Activated T-helper 1 cell treated with anti-CD3 and anti-CD28 coated beads, Interleukin-12 subunit alpha, Interleukin-12 subunit beta, Interleukin-2, Interleukin-4 antibody, amounts not matched to agents 30 ng/mL and 10 ng/mL and 1 ng/mL, durations not matched to agents 14 hours and 24 hours and 36 hours (primary cell): Measurements from ENCODE around the gene IL10RB. TPM values are rescaled to one million over a fixed set of nuclear protein-coding genes. Genes with fewer than 3 reads are reported as not detected.

ENCODE experiments used
- DNase-seq: peaks from one replicate; pipeline ENCODE4 v3.0.0; 2021; ENCODE audit warnings: low spot score
- H3K27ac Mint-ChIP-seq: one replicate; pipeline ENCODE4 v1.8.0; 2021; ENCODE audit warnings: mild to moderate bottlenecking, mixed read lengths
- H3K27me3 Mint-ChIP-seq: one replicate; pipeline ENCODE4 v1.8.0; 2022; ENCODE audit warnings: mild to moderate bottlenecking, moderate library complexity, mixed read lengths; ENCODE audit not compliant: insufficient read depth
- H3K36me3 Mint-ChIP-seq: one replicate; pipeline ENCODE4 v1.8.0; 2021; ENCODE audit warnings: low read depth, mixed read lengths
- H3K4me1 Mint-ChIP-seq: one replicate; pipeline ENCODE4 v1.8.0; 2021; ENCODE audit warnings: low read depth, mixed read lengths
- H3K4me3 Mint-ChIP-seq: one replicate; pipeline ENCODE4 v1.8.0; 2021; ENCODE audit warnings: mild to moderate bottlenecking, moderate library complexity, mixed read lengths
- H3K9me3 Mint-ChIP-seq: one replicate; pipeline ENCODE4 v1.8.0; 2021; ENCODE audit warnings: mixed read lengths
- intact Hi-C: fragments of 100-400 bp; cut with micrococcal nuclease; formaldehyde crosslinking; loops from one replicate; pipeline ENCODE4 v1.15.1; 2024
- total RNA-seq: library from RNA; stranded (reverse); gene quantifications from 2 replicates; pipeline ENCODE4 v1.2.3, GENCODE V29; 2022

Gene IL10RB
- total RNA-seq, 1 donor from 2014 or later = 21.4 TPM

GRCh38 chr21:33259428-33259827 lies 6.7 kb upstream of the IL10RB start:
- no peaks in the 10 kb centered on the region for H3K27me3 Mint-ChIP-seq
- H3K36me3 Mint-ChIP-seq = peaks cover 59% of the 10 kb centered on the region
- H3K27ac Mint-ChIP-seq = no peak overlapping the region
- no peak for DNase-seq
- peaks cover 3% of the 10 kb centered on the region for H3K9me3 Mint-ChIP-seq
- peaks cover 48% of the 10 kb centered on the region for H3K4me1 Mint-ChIP-seq
- intact Hi-C loops = loop anchor here (5.0 kb wide), 1 partner anchor 178 kb away; no protein-coding TSS in a partner anchor
- H3K4me3 Mint-ChIP-seq = no peak overlapping the region

DNA sequence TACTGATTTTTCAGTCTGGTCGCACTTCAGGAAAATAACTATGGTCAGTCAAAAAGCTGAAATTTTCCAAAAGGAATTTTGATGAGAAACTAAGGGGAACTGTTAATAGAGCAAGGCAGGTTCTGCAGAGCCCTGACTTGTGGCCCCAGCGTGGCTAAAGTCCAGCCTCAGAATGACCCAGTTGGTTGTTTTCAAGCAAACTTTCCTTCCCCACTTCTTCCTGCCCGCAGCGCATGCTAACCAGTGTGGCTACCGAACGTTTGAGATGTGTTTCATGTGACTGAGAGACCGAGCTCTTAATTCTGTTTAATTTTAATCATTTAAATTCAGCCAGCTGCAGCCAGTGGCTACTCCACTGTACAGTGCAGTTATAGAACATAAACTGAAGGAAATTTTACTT lies 6.2 kb upstream of the IL10RB start:
- intact Hi-C loops = loop anchor here (5.0 kb wide), 1 partner anchor 177 kb away; no protein-coding TSS in a partner anchor
- no peak for DNase-seq
- Mint-ChIP-seq H3K27ac (no peak overlapping the region), H3K9me3 (peaks cover 3% of the 10 kb centered on the region), H3K4me1 (peaks cover 47% of the 10 kb centered on the region), H3K27me3 (no peaks in the 10 kb centered on the region), H3K36me3 (peaks cover 54% of the 10 kb centered on the region), H3K4me3 (no peak overlapping the region)

- H3K36me3 Mint-ChIP-seq = peaks cover 41% of the 10 kb centered on the region
- intact Hi-C loops = no loop called here
- no peaks in the 10 kb centered on the region for H3K27me3 Mint-ChIP-seq
- H3K9me3 Mint-ChIP-seq = no peaks in the 10 kb centered on the region
- H3K4me3 Mint-ChIP-seq = no peak overlapping the region
- DNase-seq = no peak
- H3K4me1 Mint-ChIP-seq = peaks cover 41% of the 10 kb centered on the region
- H3K27ac Mint-ChIP-seq = no peak overlapping the region
Observed at GRCh38 chr21:33261635-33262034, 4.5 kb upstream of the IL10RB start.

- intact Hi-C loops = no loop called here
- no peak overlapping the region for H3K4me3 Mint-ChIP-seq
- no peak overlapping the region for H3K27ac Mint-ChIP-seq
Observed at GRCh38 chr21:33262921-33263320, 3.2 kb upstream of the IL10RB start.

DNA sequence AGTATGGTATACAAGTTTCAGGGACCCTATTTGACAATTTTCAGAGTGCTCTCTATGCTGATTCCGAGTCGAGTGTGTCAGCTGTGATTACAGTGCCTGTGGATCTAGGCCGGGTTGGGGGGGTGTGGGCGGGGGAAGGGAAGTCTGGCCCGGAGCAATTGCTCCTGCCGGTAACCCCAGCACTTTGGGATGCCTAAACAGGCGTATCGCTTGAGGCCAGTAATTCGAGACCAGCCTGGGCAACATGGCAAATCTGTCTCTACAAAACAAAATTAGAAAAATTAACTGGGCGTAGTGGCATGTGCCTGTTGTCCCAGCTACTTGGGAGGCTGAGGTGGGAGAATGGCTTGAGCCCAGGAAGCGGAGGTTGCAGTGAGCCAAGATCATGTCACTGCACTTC lies 1.6 kb upstream of the IL10RB start:
- Mint-ChIP-seq H3K4me1 (peaks cover 42% of the 10 kb centered on the region), H3K4me3 (no peak overlapping the region), H3K27me3 (no peaks in the 10 kb centered on the region), H3K9me3 (no peaks in the 10 kb centered on the region), H3K27ac (no peak overlapping the region), H3K36me3 (peaks cover 34% of the 10 kb centered on the region)
- intact Hi-C loops = no loop called here
- DNase-seq = no peak

More at GRCh38 chr21:33262921-33263320, 3.2 kb upstream of the IL10RB start:
- no peak for DNase-seq
- H3K36me3 Mint-ChIP-seq = peaks cover 32% of the 10 kb centered on the region
- H3K4me1 Mint-ChIP-seq = peaks cover 42% of the 10 kb centered on the region
- H3K9me3 Mint-ChIP-seq = no peaks in the 10 kb centered on the region
- no peaks in the 10 kb centered on the region for H3K27me3 Mint-ChIP-seq

GRCh38 chr21:33265664-33266049 lies 510 bp upstream of the IL10RB start:
- intact Hi-C loops = loop anchor here (1.0 to 2.0 kb wide), 4 partner anchors 34 to 179 kb away; partner anchors contain the start of gene IFNAR1
- peaks cover 33% of the 10 kb centered on the region for H3K4me1 Mint-ChIP-seq
- no peaks in the 10 kb centered on the region for H3K27me3 Mint-ChIP-seq
- peaks cover 40% of the 10 kb centered on the region for H3K36me3 Mint-ChIP-seq
- peak overlapping the region; percentile 88 for H3K4me3 Mint-ChIP-seq
- H3K27ac Mint-ChIP-seq = peak overlapping the region; percentile 83
- H3K9me3 Mint-ChIP-seq = no peaks in the 10 kb centered on the region
- DNase-seq = no peak

- Mint-ChIP-seq H3K4me1 (peaks cover 33% of the 10 kb centered on the region), H3K9me3 (no peaks in the 10 kb centered on the region), H3K4me3 (peak overlapping the region; percentile 97), H3K27ac (peak overlapping the region; percentile 92), H3K27me3 (no peaks in the 10 kb centered on the region), H3K36me3 (peaks cover 46% of the 10 kb centered on the region)
- peak; percentile 7 for DNase-seq
- intact Hi-C loops = loop anchor here (1.0 to 2.0 kb wide), 4 partner anchors 35 to 178 kb away; partner anchors contain the start of gene IFNAR1
Observed at GRCh38 chr21:33266789-33267135, 595 bp downstream of the IL10RB start.

DNA sequence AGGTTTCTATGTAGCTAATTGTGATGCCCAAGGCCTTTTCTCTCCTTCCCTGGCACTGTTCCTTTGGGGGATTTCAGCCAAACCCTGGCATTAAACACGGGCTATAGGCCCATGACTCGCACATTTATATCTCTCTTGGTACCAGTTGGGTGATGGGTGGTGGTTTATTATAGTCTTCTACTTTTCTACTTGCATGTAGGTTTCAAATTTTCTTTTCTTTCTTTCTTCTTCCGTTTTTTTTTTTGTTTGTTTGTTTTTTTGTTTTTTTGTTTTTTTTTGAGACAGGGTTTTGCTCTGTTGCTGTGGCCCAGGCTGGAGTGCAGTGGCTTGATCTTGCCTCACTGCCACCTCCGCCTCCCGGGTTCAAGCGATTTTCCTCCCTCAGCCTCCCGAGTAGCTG lies 1.1 kb downstream of the IL10RB start:
- DNase-seq = no peak
- no peaks in the 10 kb centered on the region for H3K27me3 Mint-ChIP-seq
- H3K4me1 Mint-ChIP-seq = peaks cover 33% of the 10 kb centered on the region
- H3K4me3 Mint-ChIP-seq = peak overlapping the region; percentile 97
- H3K9me3 Mint-ChIP-seq = no peaks in the 10 kb centered on the region
- intact Hi-C loops = loop anchor here (2.0 kb wide), 1 partner anchor 178 kb away; no protein-coding TSS in a partner anchor
- H3K27ac Mint-ChIP-seq = peak overlapping the region; percentile 92
- H3K36me3 Mint-ChIP-seq = peaks cover 50% of the 10 kb centered on the region

DNA sequence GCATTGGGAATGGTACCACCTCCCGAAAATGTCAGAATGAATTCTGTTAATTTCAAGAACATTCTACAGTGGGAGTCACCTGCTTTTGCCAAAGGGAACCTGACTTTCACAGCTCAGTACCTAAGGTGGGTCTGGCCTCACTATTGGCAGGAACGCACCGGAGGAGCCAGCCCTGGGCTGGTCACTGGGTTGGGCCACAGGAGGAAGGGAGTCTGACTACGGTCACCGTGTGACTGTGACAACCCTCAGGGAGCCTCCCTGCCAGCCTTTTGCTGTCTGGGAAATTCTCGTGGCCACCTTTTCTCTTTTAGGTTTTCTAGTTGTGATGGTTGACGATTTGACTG lies 2.2 kb downstream of the IL10RB start:
- peaks cover 49% of the 10 kb centered on the region for H3K36me3 Mint-ChIP-seq
- intact Hi-C loops = no loop called here
- H3K4me1 Mint-ChIP-seq = peaks cover 41% of the 10 kb centered on the region
- H3K27me3 Mint-ChIP-seq = no peaks in the 10 kb centered on the region
- H3K4me3 Mint-ChIP-seq = peak overlapping the region; percentile 97
- no peak overlapping the region for H3K27ac Mint-ChIP-seq
- DNase-seq = no peak
- H3K9me3 Mint-ChIP-seq = no peaks in the 10 kb centered on the region

GRCh38 chr21:33268737-33269441 lies 2.7 kb downstream of the IL10RB start:
- no peaks in the 10 kb centered on the region for H3K9me3 Mint-ChIP-seq
- H3K36me3 Mint-ChIP-seq = peaks cover 52% of the 10 kb centered on the region
- H3K4me1 Mint-ChIP-seq = peaks cover 46% of the 10 kb centered on the region
- no peak for DNase-seq
- H3K27ac Mint-ChIP-seq = no peak overlapping the region
- intact Hi-C loops = no loop called here
- H3K27me3 Mint-ChIP-seq = no peaks in the 10 kb centered on the region
- H3K4me3 Mint-ChIP-seq = peak overlapping the region; percentile 55

DNA sequence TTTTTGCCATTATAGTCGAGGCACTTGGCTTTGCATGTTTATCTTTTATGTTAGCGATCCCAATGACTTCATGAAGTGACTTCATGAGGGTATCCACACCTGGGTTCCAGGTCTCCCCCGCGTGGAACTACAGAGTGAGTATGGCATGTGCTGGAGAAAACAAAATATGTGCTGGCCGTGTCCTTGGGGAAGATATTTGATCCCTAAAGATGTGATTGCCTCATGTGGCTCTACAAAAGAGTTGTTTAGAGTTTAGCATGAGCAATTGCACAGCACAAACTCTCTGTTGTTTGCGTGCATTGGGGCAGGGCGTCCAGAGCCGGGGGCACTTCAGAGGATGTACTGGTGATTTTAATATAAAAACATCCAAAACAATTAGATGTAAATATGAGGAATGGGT lies 4.8 kb downstream of the IL10RB start:
- H3K36me3 Mint-ChIP-seq = peaks cover 53% of the 10 kb centered on the region
- no peaks in the 10 kb centered on the region for H3K9me3 Mint-ChIP-seq
- intact Hi-C loops = no loop called here
- H3K4me3 Mint-ChIP-seq = no peak overlapping the region
- no peak for DNase-seq
- H3K27me3 Mint-ChIP-seq = no peaks in the 10 kb centered on the region
- peaks cover 38% of the 10 kb centered on the region for H3K4me1 Mint-ChIP-seq
- no peak overlapping the region for H3K27ac Mint-ChIP-seq

DNA sequence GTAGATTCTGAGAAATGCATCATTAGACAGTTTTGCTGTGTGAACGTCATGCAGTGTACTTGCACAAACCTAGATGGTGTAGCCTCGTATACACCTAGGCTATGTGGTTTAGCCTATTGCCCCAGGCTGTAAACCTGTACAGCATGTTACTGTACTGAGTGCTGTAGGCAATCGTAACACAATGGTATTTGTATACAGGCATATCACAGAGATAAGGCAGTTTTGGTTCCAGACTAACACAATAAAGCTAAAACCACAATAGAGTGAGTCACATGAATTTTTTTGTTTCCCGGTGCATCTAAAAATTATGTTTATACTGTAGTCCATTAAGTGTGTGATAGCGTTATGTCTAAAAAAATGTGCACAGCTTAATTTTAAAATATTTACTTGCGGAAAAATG lies 6.9 kb downstream of the IL10RB start:
- Mint-ChIP-seq H3K9me3 (no peaks in the 10 kb centered on the region), H3K27me3 (no peaks in the 10 kb centered on the region), H3K4me3 (no peak overlapping the region), H3K27ac (no peak overlapping the region), H3K4me1 (peaks cover 24% of the 10 kb centered on the region), H3K36me3 (peaks cover 54% of the 10 kb centered on the region)
- DNase-seq = no peak
- intact Hi-C loops = no loop called here

GRCh38 chr21:33278721-33279120 lies 12.6 kb downstream of the IL10RB start:
- Mint-ChIP-seq H3K4me3 (no peak overlapping the region), H3K27me3 (no peaks in the 10 kb centered on the region), H3K36me3 (peaks cover 42% of the 10 kb centered on the region), H3K27ac (no peak overlapping the region), H3K9me3 (peaks cover 3% of the 10 kb centered on the region), H3K4me1 (peaks cover 2% of the 10 kb centered on the region)
- intact Hi-C loops = no loop called here
- no peak for DNase-seq
